Motor neuron (in vitro differentiated cells): ENCODE results near the gene COL6A3. TPM values are rescaled to one million over a fixed set of nuclear protein-coding genes. Genes with fewer than 3 reads are reported as not detected.
"Not testable (repeated sequence)": the region's sequence is repeated elsewhere in the genome, so short reads cannot be mapped to it uniquely, and the experiment has no call there.

Experiments
- ATAC-seq, 8 experiments: fragments of 200-7000 bp; cut with Tn5 transposase; replicated peaks in 6 of 8; 2 replicates each; pipeline ENCODE4 v1.8.0; 2021; ENCODE audit warnings: mild to moderate bottlenecking in 8 of 8, moderate library complexity in 8 of 8
- H3K27ac ChIP-seq, 2 donors: fragments of 250-450 bp; sonication (Bioruptor Pico); 2 replicates each; pipeline ENCODE4 v1.9.0; 2021; ENCODE audit warnings: antibody characterized with exemption in 2 of 2, mild to moderate bottlenecking in 2 of 2, moderate library complexity in 1 of 2
- H3K4me1 ChIP-seq, 2 donors: fragments of 250-450 bp; sonication (Bioruptor Pico); replicated peaks in 1 of 2; 2 replicates each; pipeline ENCODE4 v1.6.1; 2021; ENCODE audit warnings: antibody characterized with exemption in 2 of 2, mild to moderate bottlenecking in 2 of 2, moderate library complexity in 1 of 2
- H3K4me3 ChIP-seq, 5 donors: fragments of 250-450 bp; sonication (Bioruptor Pico); 2 replicates each; pipeline ENCODE4 v1.9.0; 2021; ENCODE audit warnings: antibody characterized with exemption in 5 of 5, mild to moderate bottlenecking in 5 of 5, moderate library complexity in 4 of 5
- WGBS, 10 experiments: fragments of 450-650 bp; shearing (Covaris generic); methylation state at CpG; one replicate each; pipeline ENCODE4 v1.0.0; 2022; 5-methylcytosine and 5-hydroxymethylcytosine counted together
- in situ Hi-C, 9 experiments: fragments of 400-800 bp; cut with MboI; loops; one replicate each; pipeline ENCODE4 v1.15.0; 2021; ENCODE audit warnings: low sequenced_read_pairs in 9 of 9, low pct_unique_long_range_greater_than_20kb in 2 of 9; ENCODE audit not compliant: unreplicated experiment in 9 of 9
- total RNA-seq, 8 experiments: library from RNA; unstranded; fragments of 300-600 nt; gene quantifications; 2 replicates each; pipeline versions ENCODE4 v1.2.3 to v1.2.4, GENCODE V29; 2022

Gene COL6A3
- total RNA-seq, 8 experiments from 2014 or later: 0.04 to 288 (median 1.0) TPM

GRCh38 chr2:237424544-237424943 is 10.6 kb upstream of the COL6A3 start:
- in situ Hi-C loops: loop anchor here in 4 of 9 experiments (25.0 kb wide), 2 partner anchors 262 to 337 kb away; partner anchors contain the start of gene COPS8 (in 1 of the 4)
- Histone ChIP-seq H3K27ac (no peak overlapping the region), H3K4me3 (no peak overlapping the region), H3K4me1 (no peaks in the 10 kb centered on the region)
- ATAC-seq: no peak
- WGBS, 10 experiments: 50 to 100% (median 91%) methylated on average over 1 to 2 of the region's 2 CpGs

DNA sequence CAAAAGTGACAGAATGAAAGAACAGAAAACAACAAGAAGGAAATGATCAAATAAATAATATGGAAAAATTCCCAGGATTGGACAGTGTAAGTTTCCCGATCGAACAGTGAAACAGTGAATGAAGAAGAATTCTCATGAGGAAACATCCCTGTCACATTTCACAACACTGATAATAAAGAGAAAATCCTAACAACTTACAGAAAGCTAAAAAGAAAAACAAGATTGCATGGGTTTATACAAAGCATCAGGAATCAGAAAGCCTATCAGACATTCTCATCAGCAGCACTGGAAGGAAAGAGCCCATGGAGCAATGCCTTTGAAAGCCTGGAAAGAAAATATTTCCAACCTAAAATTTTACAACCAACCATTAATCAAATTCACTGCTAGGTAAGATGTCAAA is 9.9 kb upstream of the COL6A3 start:
- in situ Hi-C loops: loop anchor here in 4 of 9 experiments (25.0 kb wide), 2 partner anchors 262 to 337 kb away; partner anchors contain the start of gene COPS8 (in 1 of the 4)
- Histone ChIP-seq H3K4me3 (no peak overlapping the region), H3K4me1 (no peaks in the 10 kb centered on the region), H3K27ac (no peak overlapping the region)
- ATAC-seq: no peak
- WGBS, 10 experiments: 6 to 93% (median 87%) methylated on average over 1 to 2 of the region's 2 CpGs; no CpG with 5 or more reads in 1 of the 10 experiments

- no peak for ATAC-seq
- 68 to 97% (median 92%) methylated on average over 2 to 10 of the region's 10 CpGs; no CpG with 5 or more reads in 3 of the 10 experiments for WGBS, 10 experiments
- Histone ChIP-seq H3K4me1 (no peaks in the 10 kb centered on the region), H3K4me3 (no peak overlapping the region), H3K27ac (no peak overlapping the region)
- in situ Hi-C loops: loop anchor here in 4 of 9 experiments (25.0 kb wide), 2 partner anchors 260 to 335 kb away; partner anchors contain the start of gene COPS8 (in 1 of the 4)
Observed at GRCh38 chr2:237422309-237422708, 8.3 kb upstream of the COL6A3 start.

GRCh38 chr2:237421542-237422116 is 7.7 kb upstream of the COL6A3 start:
- in situ Hi-C loops: loop anchor here in 4 of 9 experiments (25.0 kb wide), 2 partner anchors 259 to 334 kb away; partner anchors contain the start of gene COPS8 (in 1 of the 4)
- 20 to 38% (median 24%) methylated on average over 3 to 17 of the region's 23 CpGs; no CpG with 5 or more reads in 4 of the 10 experiments for WGBS, 10 experiments
- no peak overlapping the region for H3K4me3 ChIP-seq

GRCh38 chr2:237418300-237418699 is 4.3 kb upstream of the COL6A3 start:
- in situ Hi-C loops: loop anchor here in 4 of 9 experiments (25.0 kb wide), 2 partner anchors 256 to 331 kb away; partner anchors contain the start of gene COPS8 (in 1 of the 4)
- H3K27ac ChIP-seq: no peak overlapping the region
- H3K4me1 ChIP-seq: no peaks in the 10 kb centered on the region
- whole genome bisulfite sequencing, 10 experiments: 40 to 100% (median 96%) methylated on average over 1 to 3 of the region's 3 CpGs; no CpG with 5 or more reads in 6 of the 10 experiments
- H3K4me3 ChIP-seq: no peak overlapping the region
- ATAC-seq: no peak

More at GRCh38 chr2:237421542-237422116, 7.7 kb upstream of the COL6A3 start:
- ATAC-seq: peak in 4 of 8 experiments; percentile 48 to 99 (median 98)
- H3K27ac ChIP-seq: no peak overlapping the region
- no peaks in the 10 kb centered on the region for H3K4me1 ChIP-seq

- peak in 2 of 8 experiments; percentile 48 to 58 for ATAC-seq
- Histone ChIP-seq H3K4me1 (peaks cover 0 to 2% of the 10 kb centered on the region in 2 donors), H3K27ac (no peak overlapping the region), H3K4me3 (no peak overlapping the region)
- 3 to 93% (median 91%) methylated on average over 9 to 17 of the region's 25 CpGs; no CpG with 5 or more reads in 4 of the 10 experiments for WGBS, 10 experiments
- in situ Hi-C loops: loop anchor here in 4 of 9 experiments (25.0 kb wide), 2 partner anchors 251 to 326 kb away; partner anchors contain the start of gene COPS8 (in 1 of the 4)
Observed at GRCh38 chr2:237412988-237413776, 782 bp downstream of the COL6A3 start.

- no peak for ATAC-seq
- in situ Hi-C loops: loop anchor here in 4 of 9 experiments (25.0 kb wide), 2 partner anchors 250 to 325 kb away; partner anchors contain the start of gene COPS8 (in 1 of the 4)
- no peak overlapping the region for H3K4me3 ChIP-seq
- no peak overlapping the region for H3K27ac ChIP-seq
- H3K4me1 ChIP-seq: peaks cover 0 to 2% of the 10 kb centered on the region in 2 donors
- WGBS, 10 experiments: 3 to 93% (median 84%) methylated on average over 1 to 6 of the region's 7 CpGs; no CpG with 5 or more reads in 4 of the 10 experiments
Observed at GRCh38 chr2:237412646-237412987, 1.3 kb downstream of the COL6A3 start.

DNA sequence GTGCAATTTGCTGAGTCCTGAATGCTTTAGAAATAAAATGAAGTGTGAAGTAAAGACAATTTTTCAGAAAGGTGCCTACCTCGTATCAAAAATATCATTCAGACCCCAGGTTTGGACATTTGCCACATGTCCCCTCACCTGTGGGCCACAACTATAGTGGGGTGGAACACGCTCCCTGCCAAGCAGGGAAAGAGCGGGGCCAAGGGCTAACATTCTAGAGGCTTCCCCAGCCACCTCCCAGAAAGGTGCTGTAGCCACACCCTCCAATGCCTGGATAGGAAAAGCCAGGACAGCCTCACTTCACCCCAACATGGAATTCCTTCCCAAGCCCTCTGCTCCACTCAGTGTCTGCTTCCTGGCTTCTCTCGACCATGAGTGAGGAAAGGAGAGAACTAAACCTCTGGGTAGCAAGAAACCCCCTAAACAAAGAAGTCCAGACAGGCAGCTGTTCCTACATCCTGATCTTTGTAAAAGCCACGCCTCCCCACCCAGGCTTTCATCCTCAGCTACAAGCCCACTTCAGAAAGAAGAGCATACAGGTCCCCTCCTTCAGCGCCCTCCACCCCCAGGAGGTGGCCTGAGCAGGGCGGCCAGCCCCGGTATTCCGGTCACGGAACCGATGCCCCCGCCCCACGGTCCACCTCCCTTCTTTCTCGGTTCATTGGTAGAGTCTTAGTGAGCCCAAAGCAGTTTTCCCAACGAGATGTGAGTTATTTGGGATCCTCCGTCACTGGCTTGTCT is 2.1 kb downstream of the COL6A3 start:
- ATAC-seq: no peak
- peaks cover 0 to 2% of the 10 kb centered on the region in 2 donors for H3K4me1 ChIP-seq
- no peak overlapping the region for H3K27ac ChIP-seq
- H3K4me3 ChIP-seq: no peak overlapping the region
- in situ Hi-C loops: loop anchor here in 4 of 9 experiments (25.0 kb wide), 2 partner anchors 250 to 325 kb away; partner anchors contain the start of gene COPS8 (in 1 of the 4)
- 14 to 100% (median 78%) methylated on average over 1 to 9 of the region's 16 CpGs; no CpG with 5 or more reads in 2 of the 10 experiments for WGBS, 10 experiments

DNA sequence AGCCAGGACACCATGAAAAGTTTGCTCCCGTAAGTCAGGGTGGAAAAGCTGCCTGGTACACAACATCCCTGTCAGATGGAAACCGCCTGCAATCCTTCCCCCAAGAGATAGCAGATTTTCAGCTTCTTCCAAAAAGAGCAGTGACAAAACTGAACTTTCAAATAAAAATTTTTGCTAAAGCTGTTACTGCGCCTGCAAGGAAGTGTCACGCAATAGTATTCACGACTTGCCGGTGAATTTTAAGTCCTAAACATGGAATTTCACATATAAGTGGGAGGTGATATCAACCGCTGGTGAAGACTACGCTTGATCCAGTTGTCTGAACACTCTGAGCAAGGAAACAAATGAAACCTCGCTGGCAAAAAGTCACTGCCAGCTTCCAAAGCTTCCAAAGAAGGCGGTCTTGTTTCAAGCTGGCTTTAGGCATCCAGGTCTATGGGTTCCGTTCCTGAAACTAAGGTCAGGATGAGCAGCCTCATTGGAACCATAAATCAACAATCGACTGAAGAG is 2.8 kb downstream of the COL6A3 start:
- ATAC-seq: no peak
- Histone ChIP-seq H3K4me1 (peaks cover 0 to 2% of the 10 kb centered on the region in 2 donors), H3K27ac (no peak overlapping the region), H3K4me3 (no peak overlapping the region)
- in situ Hi-C loops: loop anchor here in 4 of 9 experiments (25.0 kb wide), 2 partner anchors 249 to 324 kb away; partner anchors contain the start of gene COPS8 (in 1 of the 4)
- WGBS, 10 experiments: 5 to 98% (median 77%) methylated on average over 2 to 12 of the region's 12 CpGs

DNA sequence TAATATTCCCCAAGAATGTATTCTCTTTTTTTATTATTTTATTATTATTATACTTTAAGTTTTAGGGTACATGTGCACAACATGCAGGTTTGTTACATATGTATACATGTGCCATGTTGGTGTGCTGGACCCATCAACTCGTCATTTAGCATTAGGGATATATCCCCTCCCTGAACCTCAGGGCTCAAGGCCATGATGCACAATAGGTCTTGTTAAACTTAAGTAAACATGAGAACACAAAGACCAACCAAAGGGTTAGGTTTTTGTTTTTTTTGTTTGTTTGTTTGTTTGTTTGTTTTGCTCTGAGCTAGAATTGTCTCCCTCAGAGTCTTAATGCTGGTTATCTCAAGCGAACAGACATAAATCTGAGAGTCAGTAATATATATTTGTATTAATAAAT is 4.7 kb downstream of the COL6A3 start:
- not testable (repeated sequence) for H3K4me1 ChIP-seq, H3K4me3 ChIP-seq, H3K27ac ChIP-seq, ATAC-seq
- WGBS, 10 experiments: 83 to 100% (median 95%) methylated on average over 1 to 2 of the region's 2 CpGs
- in situ Hi-C loops: loop anchor here in 4 of 9 experiments (25.0 kb wide), 2 partner anchors 247 to 322 kb away; partner anchors contain the start of gene COPS8 (in 1 of the 4)

GRCh38 chr2:237408335-237409000 is 5.5 kb downstream of the COL6A3 start:
- no peak for ATAC-seq
- Histone ChIP-seq H3K4me3 (no peak overlapping the region), H3K4me1 (peaks cover 0 to 2% of the 10 kb centered on the region in 2 donors), H3K27ac (no peak overlapping the region)
- in situ Hi-C loops: loop anchor here in 4 of 9 experiments (25.0 kb wide), 2 partner anchors 246 to 321 kb away; partner anchors contain the start of gene COPS8 (in 1 of the 4)
- WGBS, 10 experiments: 4 to 100% (median 75%) methylated on average over 1 to 6 of the region's 8 CpGs
